H54 (cell line): ENCODE results near the gene RFLNA.

ENCODE experiments used
- DNase-seq: peaks from one replicate; pipeline ENCODE4 v3.0.0; 2011; ENCODE audit warnings: low spot score, mixed read lengths; ENCODE audit not compliant: insufficient read length
- FAIRE-seq: peaks from 3 replicates; lab custom pipeline; 2011; peaks lifted over from hg19 to GRCh38; lab: Jason Lieb, UNC
- POLR2A ChIP-seq: IDR thresholded peaks from 2 replicates; pipeline ENCODE4 v1.6.1; 2011; ENCODE audit warnings: low read depth, mild to moderate bottlenecking, low read length

RFLNA gene

DNA sequence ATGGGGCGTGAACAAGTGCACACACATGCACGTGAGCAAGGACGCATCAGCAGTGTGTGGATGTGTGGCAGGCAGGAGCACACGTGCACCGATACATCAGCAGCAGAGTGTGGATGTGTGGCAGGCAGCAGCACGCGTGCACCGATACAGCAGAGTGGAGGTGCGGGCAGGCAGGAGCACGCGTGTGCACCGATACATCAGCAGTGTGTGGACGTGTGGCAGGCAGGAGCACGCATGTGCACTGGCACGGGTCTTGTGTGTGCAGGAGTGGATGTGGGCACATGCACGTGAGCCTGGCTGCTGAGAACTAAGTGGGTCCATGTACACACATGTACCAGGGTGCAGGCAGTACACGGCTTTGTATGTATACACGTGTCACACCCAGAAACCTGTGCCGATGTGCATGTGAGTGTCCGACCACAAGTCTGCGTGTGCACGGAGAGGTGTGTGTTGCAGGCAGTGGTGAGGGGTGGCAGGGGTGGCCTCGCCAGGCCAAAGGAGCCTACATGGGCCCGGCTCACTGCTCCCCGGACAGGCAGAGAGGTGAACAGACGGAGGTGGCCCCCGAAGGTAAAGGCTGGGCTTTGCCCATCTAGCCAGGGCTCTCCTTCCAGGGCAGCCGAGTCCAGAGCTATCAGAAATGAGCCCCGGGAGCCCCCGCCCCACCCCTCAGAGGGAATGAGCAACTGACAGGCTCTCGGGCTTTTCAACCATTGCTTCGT is 53.9 kb downstream of the RFLNA start:
- no peak for TF ChIP-seq POLR2A

DNA sequence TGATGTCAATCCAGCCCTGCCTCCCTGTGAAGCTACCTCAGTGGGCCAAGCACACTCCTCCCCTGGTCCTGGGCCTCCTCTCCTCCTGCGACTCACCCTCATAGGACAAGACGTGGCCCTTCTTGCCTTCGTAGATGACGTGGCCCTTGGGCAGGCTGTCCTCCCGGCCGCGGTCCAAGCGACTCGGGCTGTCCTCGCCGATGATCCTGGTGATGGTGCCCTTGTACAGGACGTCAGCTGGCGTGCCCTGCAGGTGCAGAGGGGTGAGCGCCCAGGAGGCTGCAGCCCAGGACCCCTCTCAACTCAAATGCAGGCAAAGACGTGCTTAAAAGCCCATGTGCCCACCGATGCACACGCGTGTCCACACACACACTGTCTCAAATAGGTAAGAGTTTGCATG is 55.6 kb downstream of the RFLNA start:
- DNase-seq (no peak), FAIRE-seq (no peak)
- no peak for TF ChIP-seq POLR2A

More for the DNA sequence above, 53.9 kb downstream of the RFLNA start:
- no peak for DNase-seq
- FAIRE-seq: no peak

- TF ChIP-seq POLR2A: no peak
- FAIRE-seq: no peak
Measured at GRCh38 chr12:124351422-124351821, 56.5 kb downstream of the RFLNA start.

DNA sequence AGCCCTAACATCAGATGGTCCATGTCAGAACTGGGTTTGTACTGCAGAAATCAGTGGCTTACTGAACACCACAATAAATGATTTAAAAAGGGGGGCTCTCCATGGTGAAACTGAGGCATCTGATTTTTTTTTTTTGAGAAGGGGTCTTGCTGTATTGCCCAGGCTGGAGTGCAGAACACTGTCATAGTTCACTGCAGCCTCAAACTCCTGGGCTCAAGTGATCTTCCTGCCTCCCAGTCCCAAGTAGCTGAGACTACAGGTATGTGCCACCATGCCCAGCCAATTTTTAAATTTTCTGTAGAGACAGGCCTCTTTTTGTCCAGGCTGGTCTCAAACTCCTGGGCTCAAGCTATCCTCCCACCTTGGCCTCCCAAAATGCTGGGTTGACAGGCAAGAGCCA is 57.4 kb downstream of the RFLNA start:
- no peak for TF ChIP-seq POLR2A
- FAIRE-seq: no peak
- DNase-seq: no peak

More at GRCh38 chr12:124351422-124351821, 56.5 kb downstream of the RFLNA start:
- DNase-seq: no peak

DNA sequence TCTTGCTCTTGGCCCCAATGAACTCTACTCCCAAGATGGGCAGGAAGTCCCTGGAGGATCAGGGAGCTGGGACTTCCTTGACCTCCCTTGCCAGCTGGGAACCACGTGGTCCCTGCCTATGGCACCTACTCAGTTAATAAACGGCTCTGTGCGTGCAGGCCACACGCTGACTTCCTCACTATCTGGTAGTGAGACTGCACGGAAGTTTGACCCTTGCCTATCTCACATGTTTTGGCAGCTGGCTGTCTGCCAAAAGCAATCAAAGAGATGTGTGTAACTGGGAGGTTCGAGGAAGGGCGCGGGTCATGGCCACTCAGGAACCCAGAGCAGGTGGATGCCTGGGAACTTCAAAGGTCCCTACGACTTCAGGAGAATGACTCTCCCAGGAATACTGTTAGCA is 57.9 kb downstream of the RFLNA start:
- DNase-seq: no peak
- no peak for FAIRE-seq
- no peak for TF ChIP-seq POLR2A

GRCh38 chr12:124354400-124354799 is 59.5 kb downstream of the RFLNA start:
- FAIRE-seq: no peak
- TF ChIP-seq POLR2A: no peak
- no peak for DNase-seq

DNA sequence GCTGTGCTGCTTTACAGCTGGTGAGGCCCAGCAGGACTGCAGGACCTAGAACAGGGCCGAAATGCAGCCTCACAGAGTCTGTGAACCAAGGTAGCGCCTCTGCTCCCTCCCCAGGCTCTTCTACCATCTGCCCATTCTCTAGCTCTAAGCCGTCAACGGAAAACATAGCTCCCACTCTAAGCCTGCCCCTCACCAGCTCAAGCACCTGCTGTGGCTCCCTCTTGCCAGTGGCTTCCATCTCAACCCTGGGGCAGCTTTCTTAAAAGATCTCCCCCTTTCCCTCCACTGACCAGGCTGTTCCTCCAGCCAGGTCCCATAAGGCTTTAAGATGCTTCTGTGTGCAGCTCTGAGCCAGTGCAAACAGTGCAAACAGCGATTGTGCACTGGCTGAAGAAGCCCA is 61.3 kb downstream of the RFLNA start:
- DNase-seq (no peak), FAIRE-seq (no peak)
- no peak for TF ChIP-seq POLR2A

DNA sequence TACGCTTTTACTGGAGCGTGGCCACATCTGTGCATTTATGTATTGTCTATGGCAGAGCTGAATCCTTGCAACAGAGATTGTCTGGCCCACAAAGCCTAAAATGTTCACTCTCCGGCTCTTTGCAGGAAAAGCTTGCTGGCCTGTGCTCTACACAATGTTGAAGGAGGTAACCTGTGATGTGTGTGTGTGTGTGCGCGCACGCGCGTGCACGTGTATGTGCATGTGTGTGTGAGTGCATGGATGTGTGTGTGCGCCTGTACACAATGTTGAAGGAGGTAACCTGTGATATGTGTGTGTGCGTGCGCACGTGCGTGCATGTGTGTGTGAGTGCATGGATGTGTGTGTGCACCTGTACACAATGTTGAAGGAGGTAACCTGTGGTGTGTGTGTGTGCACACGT is 62.7 kb downstream of the RFLNA start:
- TF ChIP-seq POLR2A: no peak
- no peak for FAIRE-seq
- no peak for DNase-seq

DNA sequence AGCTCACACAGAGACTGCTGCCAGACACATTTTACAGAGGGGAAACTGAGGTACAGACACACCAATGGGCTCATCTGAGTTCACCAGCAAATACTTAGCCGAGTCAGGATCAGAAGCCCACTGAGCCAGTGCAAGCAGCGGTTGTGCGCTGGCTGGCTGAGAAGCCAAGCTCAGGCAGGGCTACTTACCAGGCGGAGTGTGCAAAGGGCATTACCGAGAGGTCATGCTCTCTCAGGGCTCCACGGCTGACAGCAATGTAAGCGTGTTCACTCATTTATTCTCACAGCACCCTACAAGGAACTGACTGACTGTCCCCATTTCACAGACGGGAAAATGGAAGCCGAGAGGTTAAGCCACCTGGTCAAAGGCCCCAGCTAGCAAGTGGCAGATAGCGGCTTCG is 63.7 kb downstream of the RFLNA start:
- no peak for TF ChIP-seq POLR2A
- no peak for DNase-seq

DNA sequence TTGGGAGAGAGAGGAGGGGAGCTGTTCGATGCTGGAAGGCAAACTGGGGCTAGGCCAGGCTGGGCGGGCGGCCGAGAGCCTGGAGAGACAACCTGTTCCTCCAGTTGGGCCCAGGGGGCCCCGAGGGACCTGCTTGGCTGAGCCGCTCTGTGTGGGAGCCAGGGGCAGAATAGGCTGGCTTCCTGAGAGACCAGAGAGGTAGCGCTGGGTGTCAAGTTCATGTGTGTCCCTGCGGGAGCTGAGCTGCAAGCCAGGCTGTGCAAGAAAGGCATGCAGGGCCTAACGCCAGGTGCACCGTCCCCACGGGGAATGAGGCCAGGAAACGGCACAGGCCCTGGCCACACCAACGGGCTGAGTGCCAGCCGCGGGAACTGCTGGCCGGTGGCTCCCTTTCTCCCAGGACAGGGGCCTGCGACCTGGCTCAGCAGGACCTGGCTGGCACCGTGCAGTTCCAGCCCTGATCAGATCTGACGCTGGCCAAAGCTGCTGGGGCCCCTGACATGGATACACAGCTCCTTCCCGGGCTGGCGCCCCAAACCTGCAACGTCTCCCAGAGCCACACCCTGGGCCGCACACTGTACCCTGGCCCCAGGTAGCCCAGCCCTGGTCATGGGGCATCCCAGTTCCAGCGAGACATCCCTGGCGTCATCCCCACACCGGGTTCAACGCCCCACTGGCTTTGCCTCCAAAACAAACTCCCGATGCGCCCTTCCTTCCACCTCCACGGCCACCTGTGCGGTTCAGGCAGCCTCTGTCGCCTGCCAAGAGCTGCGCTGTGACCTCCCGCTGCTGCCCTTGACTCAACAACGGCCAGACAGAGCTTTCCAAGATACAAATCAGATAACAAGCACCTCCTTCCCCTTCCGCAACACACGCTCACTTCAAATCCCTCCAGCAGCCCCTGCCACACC is 65.0 kb downstream of the RFLNA start:
- no peak for DNase-seq
- FAIRE-seq: no peak
- no peak for TF ChIP-seq POLR2A

More for the DNA sequence above, 63.7 kb downstream of the RFLNA start:
- no peak for FAIRE-seq

- no peak for FAIRE-seq
- no peak for DNase-seq
- no peak for TF ChIP-seq POLR2A
Measured at GRCh38 chr12:124361074-124361970, 66.4 kb downstream of the RFLNA start.

DNA sequence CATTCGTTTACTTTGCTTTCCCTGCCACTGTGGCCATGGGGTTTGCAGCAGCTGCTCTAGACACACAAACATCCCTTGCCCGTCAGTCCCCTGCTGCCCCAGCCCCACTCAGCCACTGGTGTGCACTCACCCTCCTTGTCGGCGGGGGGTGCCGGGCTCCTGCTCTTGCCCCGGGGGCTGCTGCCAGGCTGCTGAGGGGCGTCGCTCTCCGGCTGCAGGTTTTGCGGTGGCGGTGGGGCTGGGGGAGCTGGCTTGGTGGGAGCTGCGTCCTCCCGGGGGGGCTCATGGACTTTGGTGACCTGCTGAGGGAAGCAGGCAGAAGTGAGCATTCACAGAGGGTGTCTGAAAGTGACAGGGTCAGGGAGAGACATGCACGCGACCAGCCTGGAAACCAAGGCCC is 67.1 kb downstream of the RFLNA start:
- FAIRE-seq (no peak), DNase-seq (no peak)
- no peak for TF ChIP-seq POLR2A

GRCh38 chr12:124363353-124363965 is 68.6 kb downstream of the RFLNA start:
- no peak for TF ChIP-seq POLR2A
- DNase-seq (no peak), FAIRE-seq (no peak)
